Activated CD8-positive, alpha-beta memory T cell treated with anti-CD3 and anti-CD28 coated beads, Interleukin-2, amount 50 U/mL, for 24 hours (primary cell): ENCODE measurements around the gene ELN.

ENCODE experiments used
- DNase-seq: peaks from one replicate; pipeline ENCODE4 v3.0.0-alpha.2; 2020; ENCODE audit errors: extremely low read depth

ELN gene

DNA sequence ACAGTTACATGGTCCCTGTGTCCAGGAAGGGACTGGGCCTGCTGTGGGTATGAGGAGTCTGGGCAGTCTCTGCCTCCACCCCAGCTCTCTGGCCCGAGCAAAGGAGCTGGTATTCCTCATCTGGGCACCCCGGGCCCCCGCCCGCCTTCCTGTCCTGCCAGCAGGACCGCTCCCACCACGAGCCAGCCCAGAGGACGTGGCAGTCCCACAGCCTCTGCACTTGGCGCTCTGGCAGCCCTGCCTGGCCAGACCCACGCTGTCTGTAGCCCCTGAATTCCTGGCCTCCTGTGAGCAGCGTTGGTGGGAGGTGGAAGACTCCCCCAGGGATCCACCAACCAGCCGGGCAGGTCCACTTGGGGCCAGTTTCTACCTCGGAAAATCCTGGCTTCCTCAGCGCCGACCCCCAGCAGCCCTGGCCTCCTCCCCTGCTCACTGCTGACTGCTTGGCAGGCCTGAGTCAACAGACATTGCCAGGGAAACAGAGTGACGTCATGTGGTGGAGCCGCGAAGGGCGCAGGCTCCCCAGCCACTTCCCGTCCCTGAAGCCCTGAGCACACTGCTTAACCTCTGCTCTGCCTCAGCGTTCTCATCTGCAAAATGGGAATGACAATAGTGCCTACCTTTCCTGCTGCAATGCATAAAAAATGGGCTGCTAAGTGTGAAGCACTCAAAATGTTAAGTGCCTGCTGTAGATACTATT, 34.0 kb downstream of the ELN start:
- peak; percentile 39 for DNase-seq

DNA sequence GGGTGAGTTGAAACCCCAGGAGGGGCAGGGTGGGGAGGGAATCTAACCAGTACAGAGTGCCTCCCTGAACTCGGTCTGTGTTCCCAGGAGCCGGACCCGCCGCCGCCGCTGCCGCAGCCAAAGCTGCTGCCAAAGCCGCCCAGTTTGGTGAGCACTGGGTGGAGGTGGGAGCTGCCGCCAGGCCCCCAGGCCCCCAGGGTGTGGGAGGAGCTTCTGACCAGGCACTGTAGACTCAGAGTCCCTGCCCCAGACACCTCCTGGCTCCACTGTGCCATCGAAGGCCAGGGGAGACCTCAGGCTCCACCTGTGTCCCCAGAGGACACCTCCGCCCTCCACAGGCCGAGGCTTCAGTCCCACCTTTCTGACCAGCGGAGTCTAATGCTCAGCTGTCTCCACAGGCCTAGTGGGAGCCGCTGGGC, 35.3 kb downstream of the ELN start:
- DNase-seq, result no peak

DNA sequence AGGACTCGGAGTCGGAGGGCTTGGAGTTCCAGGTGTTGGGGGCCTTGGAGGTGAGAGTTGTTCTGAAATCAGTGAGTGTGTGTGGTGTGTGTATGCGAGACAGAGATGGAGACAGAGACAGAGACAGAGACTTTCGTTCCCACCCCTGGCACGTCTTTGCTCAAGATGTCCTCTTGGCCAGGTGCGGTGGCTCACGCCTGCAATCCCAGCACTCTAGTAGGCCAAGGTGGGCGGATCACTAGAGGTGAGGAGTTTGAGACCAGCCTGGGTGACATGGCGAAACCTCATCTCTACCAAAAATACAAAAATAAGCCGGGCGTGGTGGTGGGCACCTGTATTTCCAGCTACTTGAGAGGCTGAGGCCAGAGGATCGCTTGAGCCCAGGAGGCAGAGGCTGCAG, 35.7 kb downstream of the ELN start:
- no peak for DNase-seq

DNA sequence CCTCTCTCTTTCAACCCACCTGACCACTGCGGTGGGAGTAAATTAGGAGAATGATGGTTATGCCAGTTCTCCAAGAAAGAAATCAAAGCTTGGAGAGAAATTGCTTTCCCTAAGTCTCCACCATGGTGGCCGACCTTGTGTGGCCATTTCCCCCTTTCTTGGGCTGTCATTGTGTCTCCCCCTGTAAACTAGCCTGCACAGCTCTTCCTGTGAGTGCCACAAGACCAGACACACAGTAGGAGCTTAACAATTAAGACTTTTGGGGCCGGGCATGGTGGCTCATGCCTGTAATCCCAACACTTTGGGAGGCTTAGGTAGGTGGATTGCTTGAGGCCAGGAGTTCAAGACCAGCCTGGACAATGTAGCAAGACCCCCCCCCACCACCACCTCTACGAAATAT, 36.7 kb downstream of the ELN start:
- DNase-seq, result no peak

DNA sequence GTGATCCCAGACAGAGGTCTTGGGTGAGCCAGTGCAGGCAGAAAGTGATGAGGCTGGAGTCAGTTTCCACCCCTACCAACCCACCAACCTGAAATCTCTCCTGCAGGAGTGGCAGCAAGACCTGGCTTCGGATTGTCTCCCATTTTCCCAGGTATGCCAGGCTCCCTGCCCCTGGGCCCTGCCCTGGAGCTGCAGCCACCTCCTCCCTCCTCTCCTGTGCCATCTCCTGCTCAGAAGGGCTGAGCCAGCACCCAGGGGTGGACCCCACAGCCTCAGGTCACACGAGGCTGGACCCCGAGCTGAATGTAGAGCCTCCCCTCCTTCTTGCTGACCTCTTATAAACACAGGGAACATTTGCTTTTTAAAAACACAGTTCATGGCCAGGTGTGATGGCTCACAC, 38.7 kb downstream of the ELN start:
- no peak for DNase-seq

DNA sequence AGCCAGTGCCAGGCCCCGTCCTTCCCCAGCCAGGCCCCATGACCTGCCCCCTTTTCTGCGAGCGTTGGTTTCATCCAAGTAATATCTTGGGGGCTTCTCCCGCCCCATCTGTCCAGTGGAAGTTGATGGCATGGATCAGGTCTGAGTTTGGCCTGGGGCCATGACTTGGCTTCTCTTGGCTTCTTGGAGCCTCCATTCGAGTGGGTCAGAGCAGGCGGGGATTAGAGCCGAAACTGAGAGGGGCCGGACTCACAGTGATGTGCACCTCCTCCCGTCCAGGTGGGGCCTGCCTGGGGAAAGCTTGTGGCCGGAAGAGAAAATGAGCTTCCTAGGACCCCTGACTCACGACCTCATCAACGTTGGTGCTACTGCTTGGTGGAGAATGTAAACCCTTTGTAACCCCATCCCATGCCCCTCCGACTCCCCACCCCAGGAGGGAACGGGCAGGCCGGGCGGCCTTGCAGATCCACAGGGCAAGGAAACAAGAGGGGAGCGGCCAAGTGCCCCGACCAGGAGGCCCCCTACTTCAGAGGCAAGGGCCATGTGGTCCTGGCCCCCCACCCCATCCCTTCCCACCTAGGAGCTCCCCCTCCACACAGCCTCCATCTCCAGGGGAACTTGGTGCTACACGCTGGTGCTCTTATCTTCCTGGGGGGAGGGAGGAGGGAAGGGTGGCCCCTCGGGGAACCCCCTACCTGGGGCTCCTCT, 40.6 kb downstream of the ELN start:
- DNase-seq, result no peak

DNA sequence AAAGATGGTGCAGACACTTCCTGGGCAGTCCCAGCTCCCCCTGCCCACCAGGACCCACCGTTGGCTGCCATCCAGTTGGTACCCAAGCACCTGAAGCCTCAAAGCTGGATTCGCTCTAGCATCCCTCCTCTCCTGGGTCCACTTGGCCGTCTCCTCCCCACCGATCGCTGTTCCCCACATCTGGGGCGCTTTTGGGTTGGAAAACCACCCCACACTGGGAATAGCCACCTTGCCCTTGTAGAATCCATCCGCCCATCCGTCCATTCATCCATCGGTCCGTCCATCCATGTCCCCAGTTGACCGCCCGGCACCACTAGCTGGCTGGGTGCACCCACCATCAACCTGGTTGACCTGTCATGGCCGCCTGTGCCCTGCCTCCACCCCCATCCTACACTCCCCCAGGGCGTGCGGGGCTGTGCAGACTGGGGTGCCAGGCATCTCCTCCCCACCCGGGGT, 41.1 kb downstream of the ELN start:
- no peak for DNase-seq

DNA sequence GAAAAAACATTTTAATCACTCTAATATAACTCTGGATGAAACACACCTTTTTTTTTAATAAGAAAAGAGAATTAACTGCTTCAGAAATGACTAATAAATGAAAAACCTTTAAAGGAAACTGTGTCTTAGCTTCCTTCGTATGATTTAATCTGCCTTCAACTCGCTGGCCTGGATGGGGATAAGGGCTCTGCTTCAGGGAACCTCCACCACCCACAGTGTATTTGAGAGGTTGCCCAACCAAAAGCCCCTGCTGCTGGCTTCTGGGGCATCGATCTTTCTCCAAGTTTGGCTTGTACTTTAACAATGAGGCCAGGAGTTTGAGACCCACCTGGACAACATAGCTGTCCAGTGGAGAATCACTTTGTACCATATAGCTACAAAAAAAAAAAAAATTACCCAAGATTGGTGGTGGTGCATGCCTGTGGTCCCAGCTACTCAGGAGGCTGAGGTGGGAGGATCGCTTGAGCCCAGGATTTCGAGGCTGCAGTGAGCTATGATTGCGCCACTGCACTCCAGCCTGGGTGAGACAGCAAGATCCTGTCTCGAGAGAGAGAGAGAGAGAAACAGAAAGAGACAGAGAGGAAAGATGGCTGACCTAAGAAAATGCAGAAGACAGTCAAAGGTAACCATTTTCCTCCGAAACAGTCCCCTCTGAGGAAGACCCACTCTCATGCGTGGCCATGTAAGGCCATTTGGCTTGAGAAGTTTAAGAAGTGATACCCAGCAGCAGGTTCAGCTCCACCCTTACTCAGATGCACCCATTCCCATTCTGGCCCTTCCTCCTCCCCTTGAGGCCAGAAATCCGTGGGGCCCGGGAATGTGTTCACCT, 42.0 kb downstream of the ELN start:
- DNase-seq, result no peak

DNA sequence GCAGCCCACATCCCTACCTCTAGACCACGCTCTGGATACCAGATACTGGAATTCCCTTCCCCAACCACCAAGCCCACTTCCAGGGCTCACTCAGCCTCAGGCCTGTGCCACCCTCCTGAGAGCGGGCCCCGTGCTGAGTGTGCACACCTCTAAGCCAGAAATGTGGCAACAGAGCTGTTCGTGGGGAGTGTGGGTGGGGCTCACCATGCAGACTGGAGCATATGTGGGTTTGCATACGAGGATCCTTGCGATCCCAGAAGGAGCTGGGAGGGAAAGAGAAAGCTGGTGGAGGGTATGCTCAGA, 42.6 kb downstream of the ELN start:
- DNase-seq, result no peak

DNA sequence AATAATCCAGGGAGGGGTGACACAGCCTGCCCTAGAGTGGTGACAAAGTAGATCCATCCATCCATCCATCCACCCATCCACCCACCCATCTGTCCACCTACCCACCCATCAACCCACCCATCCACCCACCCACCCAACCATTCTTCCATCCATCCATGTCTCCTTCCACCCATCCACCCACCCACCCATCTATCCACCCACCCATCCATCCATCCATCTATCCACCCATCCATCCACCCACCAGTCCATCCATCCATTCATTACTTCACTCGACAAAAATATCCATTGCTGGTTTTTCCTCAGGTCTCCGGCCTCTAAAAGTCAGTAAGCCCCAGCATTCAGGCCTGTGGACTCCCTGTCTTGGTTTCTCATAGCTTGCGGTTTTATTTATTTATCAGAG, 43.1 kb downstream of the ELN start:
- DNase-seq, result no peak

DNA sequence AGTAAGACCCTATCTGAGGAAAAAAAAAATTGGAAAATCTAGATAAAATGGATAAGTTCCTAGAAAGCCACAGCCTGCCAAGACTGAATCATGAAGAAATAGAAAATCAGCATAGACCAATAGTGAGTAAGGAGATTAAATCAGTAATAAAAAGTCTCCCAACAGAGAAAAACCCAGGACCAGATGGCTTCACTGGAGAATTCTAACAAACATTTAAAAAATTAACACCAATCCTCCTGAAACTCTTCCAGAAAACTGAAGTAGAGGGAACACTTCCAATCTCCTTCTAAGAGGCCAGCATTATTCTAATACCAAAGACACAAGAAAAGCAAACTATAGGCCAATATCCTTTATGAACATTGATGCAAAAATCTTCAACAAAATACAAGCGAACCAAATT, 46.8 kb downstream of the ELN start:
- DNase-seq, result no peak

DNA sequence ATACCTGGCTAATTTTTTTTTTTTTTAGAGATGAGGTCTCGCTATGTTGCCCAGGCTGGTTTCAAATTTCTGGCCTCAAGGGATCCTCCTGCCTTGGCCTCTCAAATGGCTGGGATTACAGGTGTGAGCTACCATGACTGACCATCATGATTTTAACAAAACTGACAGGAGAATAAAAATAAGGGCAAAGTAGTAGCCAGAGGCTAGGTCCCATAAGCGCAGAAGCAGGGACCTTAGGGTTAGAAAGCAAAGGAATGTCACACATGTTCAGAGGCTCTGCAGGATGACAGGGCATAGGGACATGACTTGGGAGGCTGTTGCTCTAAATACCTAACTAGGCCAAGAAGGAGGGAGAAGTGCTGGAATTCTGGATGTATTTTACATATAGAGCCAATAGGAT, 50.5 kb downstream of the ELN start:
- DNase-seq, result no peak

DNA sequence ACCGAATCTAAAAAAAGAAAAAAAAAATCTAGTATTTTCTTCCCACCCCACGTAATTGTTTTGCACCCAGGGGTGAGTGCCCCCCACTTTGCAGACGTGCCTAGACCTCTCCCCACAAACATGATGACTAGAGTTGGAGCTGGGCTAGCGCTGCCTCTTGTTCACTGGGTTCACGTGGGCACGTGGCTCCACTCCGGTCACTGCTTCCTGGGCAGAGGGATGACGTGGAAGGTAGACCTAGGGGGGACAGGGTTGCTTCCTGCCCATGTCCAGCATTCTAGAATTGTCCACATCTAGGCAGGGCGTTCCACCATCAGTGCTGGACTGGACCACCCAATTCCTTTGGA, 54.8 kb downstream of the ELN start:
- no peak for DNase-seq

DNA sequence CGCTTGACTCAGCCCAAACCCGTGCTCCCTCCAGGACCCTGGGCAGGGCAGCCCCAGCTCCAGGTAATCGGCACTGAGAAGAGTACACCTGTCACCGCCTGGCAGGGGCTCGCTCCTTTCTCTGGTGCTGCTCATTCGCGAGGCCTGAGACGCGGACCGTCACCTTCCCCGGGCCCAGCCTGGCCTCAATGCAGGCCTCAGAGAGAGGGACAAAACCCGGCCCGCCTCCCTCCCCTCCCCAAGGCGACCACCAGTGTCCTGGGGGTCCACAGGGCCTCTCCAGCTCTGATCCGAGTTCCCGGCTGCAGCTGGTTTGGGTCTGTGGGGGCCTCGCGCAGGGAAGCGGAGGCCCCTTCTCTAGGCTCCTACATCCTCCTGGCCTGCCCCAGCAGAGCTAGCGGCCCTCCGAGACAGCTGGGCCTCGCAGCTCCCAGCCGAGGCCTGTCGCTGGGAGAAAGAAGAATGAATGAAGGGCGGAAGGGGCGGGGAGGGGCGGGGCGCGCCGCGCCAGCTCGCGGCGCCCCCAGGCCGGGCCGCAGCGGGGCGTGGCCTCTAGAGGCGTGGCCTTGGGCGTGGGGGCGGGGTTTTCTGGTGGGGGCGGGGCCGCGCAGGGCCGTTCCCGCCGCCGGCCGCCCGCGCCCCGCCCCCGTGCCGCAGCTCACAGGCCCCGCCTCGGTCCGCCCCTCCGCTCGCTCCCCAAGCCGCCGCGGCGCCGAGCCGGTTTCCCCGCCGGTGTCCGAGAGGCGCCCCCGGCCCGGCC, 55.3 kb downstream of the ELN start, which contains the start of gene LIMK1:
Gene LIMK1, plus strand, starts transcription at position 688 of the 760 bp plus-strand sequence. CDS start 187 bp downstream, outside the sequence.
- DNase-seq, result peak; percentile 40

DNA sequence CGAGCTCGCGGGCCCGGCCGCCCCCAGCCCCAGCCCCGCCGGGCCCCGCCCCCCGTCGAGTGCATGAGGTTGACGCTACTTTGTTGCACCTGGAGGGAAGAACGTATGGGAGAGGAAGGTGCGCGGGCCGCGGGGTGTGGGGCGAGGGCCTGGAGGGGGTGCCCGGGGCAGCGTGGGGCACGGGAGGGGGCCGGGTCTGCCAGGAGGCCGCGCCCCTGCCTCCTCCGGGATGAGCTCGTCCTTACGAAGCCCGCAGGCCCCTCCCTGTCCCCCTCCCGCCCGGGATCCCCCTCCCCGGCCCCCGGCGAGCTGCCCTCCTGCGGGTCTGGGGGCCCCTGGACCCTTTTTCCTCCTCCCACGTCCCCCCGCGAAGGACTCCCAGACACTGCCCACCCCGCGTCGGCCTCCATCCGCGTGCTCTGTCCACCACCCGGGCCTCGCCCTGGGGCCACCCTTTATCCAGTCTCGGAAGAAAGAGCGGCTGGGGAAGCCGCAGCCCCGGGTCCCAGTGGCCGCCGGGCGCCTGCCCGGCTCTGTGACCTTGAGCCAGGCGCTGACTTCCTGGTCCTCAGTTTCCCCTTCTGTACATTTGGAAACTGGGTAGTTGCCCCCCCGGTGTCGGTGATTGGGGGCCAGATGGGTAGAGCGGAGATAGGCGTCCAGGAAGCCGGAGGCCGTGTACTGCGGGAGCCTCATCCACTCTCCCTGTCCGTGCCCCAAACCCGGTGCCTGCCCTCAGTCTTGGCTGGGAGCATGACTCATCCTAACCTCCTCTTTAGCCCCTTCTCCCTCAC, 56.2 kb downstream of the ELN start:
- no peak for DNase-seq

DNA sequence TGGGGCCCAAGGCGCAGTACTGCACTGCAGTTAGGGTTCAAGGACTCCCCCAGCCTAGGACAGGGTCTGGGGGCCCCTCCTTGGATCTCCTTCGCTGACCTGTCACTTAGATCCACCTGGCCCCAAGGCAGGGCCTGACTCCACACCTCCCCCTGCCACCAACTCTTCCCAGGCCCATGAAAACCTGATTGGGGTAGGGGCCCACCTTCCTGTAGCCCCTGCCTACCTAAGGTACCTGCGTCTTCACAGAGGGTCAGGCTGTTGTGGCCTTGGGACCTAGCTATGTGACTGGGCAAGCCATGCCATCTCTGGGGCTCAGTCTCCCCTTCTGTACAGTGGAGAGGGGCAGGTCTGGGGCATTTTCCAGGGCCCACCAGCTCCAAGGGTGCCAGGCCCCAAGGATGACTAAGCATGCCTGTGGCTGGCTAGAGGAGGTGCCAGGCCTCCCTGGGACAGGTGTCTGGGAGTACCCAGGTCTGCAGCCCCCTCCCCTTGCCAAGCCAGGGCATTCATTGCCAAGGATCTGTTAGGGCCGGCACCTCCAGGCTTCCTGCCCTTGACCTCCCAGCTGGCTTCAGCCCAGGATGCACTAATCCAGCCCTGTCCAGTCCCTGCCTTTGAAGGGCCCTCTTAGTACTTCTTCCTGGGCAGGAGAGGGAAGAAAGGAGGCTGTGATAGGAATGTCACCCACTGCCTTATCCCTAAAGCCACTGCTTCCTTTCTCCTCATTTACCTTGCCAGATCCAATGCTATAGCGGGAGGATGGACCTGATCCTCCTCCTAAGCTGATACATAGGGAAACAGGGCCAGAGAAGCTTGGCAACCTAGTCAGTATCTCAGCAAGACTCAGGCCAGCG, 57.0 kb downstream of the ELN start:
- no peak for DNase-seq

DNA sequence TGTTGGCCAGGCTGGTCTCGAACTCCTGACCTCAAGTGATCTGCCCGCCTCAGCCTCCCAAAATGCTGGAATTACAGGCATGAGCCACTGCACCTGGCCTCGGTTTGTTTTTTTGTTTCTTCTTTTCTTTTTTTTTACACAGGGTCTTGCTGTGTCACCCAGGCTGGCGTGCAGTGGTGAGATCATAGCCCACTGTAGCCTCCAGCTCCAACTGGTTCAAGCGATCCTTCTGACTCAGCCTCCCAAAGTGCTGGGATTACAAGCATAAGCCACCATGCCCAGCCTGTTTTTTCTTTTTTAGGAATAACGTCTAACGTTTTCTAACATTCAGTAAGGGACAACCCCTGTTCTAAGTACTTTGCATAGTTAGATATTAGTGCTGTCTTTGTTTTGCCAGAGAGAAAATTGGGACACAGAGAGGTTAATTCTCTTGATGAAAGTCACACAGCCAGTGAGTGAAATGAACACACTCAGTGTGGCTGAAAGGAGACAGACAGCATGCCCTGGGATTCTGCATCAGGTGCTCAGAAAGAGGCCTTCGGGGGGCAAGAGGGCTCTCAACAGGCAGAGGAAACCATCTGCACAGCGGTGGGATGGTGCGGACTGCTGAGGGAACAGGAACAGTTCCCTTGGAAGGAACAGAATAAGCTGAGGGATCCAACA, 59.9 kb downstream of the ELN start:
- no peak for DNase-seq

DNA sequence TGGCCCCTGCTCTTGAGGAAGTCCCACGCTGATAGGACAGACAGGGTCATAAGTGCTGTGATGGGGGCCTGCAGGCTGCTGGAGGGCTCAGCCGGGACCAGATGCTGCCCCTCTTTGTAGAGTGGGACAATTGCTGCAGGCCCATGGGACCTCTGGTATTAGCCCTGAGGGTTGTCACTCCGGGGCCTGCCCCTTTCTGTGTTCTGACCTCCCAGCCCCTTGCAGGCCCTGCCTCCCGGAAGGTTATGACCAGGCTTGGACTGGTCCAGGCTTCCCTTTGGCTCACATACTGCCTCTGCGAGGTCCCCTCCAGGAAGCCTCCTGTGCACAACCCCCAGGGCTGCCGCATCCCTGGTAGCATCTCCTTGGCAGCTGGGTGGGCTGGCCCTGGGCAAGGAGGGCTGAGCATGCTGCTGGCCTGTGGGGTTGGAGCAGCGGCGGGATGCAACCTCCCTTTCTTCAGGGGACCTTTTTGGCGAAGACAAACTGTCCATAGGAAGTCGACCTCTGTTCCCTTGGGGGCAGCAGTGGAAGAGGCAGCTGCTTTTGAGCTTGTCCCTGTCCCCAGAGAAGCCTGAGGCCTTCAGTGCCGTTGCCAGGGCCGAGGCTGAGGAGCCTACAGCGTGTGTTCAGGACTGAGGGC, 64.5 kb downstream of the ELN start:
- no peak for DNase-seq

DNA sequence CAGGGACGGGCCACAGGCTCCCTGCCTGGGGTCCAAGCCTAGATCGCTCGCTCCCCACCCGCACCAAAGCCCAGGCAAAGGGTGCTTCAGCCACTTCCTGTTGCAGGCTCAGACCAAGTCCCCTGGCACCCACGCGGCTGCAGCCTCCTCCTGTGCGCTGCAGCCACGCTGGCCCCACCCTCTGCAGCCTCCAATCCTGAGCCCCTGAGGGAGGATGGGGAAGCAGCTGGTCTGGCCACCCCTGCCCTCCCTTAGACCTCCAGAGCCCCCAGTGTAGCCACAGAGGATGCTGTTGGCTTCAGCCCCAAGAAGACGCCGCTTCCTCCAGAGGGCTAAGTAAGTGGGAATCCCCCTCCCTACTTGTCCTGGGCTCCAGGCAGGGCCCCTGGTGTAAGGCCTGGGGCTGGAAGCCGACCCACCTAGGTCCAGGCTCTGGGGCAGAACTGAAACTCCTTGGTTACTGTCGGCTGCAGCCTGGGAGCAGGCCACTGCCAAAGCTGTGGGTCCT, 65.0 kb downstream of the ELN start:
- no peak for DNase-seq
